Stimulated activated CD8-positive, alpha-beta memory T cell treated with anti-CD3 and anti-CD28 coated beads, Interleukin-7, amount 100 ng/mL, for 48 hours (primary cell): ENCODE measurements around the gene C12orf76.
A peak's percentile ranks its signal among the peaks of the same experiment; 100 is the strongest.
"Not testable (repeated sequence)": the region's sequence is repeated elsewhere in the genome, so short reads cannot be mapped to it uniquely, and the experiment has no call there.

ENCODE experiments used
- DNase-seq, 2 donors: peaks; one replicate each; pipeline ENCODE4 v3.0.0-alpha.2; 2020; ENCODE audit warnings: low read depth in 1 of 2; ENCODE audit errors: extremely low read depth in 1 of 2

C12orf76 gene, protein sequence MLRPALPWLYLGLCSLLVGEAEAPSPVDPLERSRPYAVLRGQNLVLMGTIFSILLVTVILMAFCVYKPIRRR

DNA sequence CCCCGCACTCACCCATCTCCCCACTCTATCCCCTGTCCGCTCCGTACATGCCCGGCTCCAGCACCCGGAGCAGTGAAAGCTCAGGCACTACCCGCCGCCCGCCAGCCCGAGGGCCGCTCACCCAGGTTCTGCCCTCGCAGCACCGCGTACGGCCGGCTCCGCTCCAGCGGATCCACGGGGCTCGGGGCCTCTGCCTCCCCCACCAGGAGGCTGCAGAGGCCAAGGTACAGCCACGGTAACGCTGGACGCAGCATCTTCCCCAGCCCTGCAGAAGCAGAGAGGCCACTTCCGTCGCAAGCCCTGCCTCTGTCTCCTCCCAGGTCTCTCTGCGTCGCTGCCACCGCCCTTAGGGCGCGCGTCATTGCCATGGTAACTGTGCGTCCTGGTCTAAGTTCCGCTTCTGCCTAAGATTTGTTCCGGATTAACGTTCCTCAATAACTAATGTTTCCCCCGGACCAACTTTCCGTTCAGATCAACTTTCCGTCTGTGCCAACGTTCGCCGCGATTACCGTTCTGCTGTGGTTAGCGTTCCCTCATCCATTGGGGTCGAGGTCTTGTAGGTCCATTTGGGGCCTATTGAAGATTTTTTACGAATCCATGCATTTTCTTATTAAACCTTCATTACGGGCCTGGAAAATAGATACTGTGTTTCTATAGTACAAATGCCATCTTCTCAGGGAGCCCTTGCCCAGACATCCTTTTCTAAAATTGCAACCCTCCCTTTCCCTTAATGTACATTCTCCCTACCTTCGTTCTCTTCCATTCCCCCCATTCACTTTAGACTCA is at the start of gene C12orf76:
Gene C12orf76 (minus strand): TSS at position 281 of the 786 bp plus-strand sequence. CDS start 27 bp downstream, at position 254.
- peak; percentile 75 to 91 for DNase-seq

DNA sequence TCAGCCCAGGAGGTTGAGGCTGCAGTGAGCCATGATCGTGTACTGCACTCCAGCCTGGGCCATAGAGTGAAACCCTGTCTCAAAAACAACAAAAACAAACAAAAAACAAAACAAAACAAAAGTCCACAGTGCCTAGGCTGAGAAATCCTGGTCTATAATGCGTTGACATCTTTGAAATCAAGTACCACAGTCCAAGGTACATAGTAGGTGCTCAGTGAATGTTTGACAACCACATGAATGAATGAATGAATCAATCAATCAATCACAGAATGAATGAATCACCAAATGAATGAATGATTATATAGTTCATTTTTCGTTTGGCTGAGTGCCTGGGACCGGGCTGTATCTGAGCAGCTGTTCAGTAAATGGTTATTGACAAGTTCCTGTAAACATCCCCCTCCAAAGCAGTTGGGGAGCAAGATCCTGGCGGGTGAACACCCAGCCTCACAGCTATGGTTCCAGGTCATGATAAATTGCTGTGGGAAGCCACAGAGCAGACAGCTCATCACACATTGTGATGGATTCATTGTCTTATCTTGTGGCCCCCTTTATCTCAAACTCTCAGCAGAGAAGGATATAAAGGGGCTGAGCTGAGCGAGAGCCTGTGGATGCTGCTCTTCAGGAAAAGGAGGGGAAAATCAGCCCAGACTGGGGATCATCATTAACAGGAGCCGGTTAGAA is 45.4 kb upstream of the C12orf76 start:
- no peak for DNase-seq

DNA sequence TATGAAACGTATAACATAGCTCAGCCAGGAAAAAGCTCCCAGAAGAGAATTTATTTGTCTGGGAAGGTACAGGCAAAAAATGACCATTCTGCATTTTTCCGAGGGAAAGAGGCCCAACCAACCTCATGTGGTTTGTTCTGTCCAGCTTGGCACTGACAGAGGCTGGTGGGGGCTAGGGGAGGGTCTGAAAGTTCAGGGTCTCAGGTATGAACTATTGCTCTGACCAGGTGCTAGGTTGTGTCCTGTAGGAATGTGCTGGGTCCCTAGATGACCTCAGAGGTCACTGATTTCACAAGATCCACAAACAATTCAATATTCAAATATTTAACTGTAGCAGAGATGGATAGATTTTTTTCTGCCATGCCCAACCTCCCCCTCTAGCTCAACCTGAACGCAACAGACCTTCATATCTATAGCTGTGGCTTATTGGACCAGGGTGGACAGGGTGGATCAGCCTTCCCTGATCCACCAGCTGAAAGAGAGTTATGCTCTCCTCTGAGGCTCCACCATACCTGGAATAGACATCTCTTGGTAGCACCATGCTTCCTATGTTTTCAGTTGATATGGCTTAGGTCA is 42.9 kb upstream of the C12orf76 start:
- no peak for DNase-seq

DNA sequence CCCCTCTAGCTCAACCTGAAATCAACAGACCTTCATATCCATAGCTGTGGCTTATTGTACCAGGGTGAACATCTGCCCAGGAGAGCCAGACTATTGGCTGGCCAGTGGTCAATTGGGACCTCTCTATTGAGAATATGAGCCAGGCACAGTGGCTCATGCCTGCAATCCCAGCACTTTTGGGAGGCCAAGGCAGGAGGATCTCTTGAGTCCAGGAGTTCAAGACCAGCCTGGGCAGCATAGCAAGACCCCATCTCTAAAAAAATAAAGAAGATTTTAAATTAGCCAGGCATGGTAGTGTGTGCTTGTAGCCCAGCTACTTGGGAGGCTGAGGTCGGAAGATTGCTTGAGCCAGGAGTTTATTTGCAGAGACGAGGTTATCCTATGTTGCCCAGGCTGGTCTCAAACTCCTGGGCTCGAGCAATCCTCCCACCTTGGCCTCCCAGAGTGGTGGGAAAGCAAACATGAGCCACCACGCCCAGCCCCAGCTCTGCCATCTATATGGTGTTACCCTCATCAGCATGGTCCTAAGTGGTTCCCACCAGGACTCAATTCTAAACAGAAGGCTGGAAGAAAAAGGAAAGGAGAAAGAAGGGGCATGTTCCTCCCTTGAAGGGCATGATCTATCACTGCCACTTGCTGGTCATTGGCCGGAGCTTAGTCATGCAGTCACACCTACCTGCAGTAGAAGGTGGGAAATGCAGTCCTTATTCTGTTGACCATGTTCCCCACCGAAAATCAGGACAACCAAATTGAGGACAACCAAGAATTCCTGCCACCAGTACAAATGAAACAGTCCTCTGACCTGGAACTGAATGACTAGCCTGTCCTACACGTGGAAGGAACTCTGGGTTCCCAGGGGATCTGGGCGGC is 42.2 kb upstream of the C12orf76 start:
- DNase-seq, result no peak

DNA sequence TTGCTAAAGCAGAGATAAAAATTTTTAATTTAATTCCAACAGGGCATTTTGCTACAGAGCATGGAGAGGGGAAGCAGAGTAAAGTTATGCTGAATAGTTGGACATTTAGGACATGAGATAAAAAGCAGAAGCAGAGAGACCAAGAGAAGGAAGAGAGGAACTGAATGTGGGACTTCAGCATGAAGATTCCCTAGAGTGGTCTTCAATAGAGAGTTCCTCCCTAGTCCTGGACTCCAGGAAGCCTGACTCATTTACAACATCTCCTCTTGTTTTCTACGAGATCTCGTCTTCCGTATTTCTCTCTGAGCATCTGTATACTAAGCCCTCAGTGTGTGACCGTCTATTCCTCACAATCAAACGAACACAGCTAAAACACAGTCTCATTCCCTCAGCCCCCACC is 40.6 kb upstream of the C12orf76 start:
- no peak for DNase-seq

DNA sequence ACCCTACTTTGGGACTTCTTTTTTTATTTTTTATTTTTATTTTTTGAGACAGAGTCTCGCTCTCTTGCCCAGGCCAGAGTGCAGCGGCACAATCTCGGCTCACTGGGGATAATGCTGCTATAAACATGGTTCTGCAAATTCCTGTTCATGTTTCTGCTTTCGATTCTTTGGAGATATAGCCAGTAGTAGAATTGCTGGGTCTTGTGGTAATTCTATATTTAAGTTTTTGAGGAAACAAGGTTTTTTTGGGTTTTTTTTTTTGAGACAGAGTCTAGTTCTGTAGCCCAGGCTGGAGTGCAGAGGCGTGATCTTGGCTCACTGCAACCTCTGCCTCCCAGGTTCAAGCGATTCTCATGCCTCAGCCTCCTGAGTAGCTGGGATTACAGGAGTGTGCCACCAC is 39.9 kb upstream of the C12orf76 start:
- DNase-seq, result not testable (repeated sequence)

DNA sequence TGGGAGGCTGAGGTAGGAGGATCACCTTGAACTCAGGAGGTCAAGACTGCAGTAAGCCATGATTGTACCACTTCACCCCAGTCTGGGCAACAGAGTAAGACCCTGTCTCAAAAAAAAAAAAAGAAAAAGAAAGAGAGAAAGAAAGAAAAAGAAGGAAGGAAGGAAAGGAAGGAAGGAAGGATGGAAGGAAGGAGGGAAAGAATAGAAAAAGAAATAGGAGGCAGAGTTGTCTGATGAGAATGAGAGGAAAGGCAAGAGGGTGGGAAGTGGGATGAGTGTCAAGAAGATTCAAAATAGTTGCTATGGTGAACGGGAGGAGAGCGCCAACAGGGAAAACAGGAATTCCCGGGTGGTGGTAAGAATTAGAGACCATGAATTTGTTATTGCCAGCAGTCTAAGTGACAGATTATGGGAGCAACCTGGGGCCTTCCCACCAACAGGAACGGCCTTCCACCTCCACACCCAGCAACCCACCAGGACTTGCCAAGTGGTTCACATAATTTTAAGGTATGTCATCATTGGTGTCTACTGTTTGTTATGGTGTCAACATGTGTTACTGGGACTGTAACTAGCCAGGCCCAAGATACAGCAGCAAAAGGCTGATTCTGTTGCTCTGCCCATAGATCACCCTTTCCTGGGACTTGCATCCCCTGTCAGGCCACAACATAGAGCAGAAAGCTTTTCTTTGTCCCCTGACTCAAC is 36.1 kb upstream of the C12orf76 start:
- no peak for DNase-seq

DNA sequence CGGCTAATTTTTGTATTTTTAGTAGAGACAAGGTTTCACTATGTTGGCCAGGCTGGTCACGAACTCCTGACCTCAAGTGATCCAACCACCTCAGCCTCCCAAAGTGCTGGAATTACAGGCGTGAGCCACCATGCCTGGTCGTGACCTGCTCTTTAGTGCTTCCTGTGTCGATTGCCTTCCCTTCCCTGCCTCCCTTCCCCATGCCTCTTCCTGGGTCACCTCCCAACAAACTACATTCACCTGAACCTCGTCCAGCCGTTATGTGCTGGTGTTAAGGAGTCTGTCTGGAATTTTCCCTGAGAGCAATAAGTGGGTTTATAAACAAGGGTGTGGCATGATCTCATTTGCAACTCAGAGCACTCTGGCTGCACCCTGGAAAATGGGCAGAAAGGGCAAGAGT is 32.1 kb upstream of the C12orf76 start:
- no peak for DNase-seq

DNA sequence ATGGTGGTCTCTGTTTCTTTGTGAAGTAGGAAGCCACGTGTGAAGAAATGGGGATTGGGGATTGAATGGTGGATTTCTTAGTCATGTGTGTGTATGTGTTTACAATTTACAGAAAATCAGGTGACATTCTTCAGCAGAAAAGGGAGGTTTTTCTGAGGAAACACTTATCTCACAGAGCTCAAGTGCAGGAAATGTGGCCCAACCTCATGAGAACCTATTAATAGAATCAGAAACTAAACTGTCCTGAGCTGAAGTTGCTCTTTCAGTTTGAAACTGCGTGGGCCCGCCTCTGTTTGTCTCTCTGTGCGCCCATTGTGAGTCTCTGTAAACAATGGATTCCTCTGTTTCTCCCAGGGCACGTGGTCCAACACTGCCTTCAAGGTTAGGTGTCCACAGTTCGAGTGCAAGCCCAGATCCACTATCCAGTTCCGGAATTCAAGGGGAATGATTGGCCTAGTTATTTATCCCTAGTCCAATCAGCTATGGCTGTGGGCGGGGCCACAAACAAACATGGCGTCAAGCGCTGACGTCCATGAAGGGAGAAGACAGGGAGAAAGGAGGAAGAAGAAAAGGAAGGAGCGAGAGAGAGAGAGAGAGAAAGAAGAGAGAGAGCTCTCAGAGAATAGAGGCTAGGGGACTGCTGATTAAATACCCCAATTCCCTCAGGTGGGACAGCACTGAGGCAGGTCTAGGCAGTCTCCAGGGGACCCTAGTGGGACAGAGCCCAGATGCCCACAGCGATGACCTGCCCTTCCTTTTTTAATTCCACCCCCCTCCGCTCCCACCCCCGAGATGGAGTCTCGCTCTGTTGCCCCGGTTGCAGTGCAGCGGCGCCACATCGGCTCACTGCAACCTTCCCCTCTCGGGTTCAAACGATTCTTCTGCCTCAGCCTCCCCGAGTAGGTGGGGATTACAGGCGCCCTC is 31.4 kb upstream of the C12orf76 start:
- DNase-seq, result peak in 1 of 2 donors; percentile 63

DNA sequence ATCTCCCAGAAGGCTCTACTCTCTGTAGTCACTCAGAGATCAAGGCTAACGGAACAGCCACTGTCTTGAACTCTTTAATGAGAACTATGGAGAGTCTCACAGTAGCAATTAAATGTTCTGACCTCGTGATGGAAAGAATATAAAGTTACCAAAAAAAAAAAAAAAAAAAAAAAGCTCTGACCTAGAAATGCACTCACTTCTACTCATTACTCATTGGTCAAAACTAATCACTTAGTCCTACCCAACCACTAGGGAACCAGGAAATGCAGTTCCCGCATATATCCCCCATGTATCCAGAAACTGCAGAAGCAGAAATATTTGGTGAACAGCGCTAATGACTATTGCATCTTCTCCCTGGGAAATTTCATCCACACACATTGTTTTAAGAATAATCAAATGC is 29.5 kb upstream of the C12orf76 start:
- no peak for DNase-seq

DNA sequence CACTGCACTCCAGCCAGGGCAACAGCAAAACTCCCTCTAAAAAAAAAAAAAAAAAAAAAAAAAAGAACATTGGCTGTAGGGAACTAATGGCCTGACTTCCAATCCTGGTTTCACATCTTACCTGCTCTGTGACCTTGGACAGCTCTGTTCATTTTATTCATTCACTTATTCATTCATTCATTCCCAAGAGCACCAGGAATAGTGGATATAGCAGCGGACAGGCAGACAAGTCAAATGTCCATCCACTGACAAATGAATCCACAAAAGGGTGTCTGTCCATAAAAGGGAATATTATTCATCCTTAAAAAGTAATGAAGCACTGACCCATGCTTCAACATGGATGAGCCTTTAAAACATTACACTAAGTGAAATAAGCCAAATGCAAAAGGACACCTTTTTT is 27.6 kb upstream of the C12orf76 start:
- DNase-seq, result no peak

DNA sequence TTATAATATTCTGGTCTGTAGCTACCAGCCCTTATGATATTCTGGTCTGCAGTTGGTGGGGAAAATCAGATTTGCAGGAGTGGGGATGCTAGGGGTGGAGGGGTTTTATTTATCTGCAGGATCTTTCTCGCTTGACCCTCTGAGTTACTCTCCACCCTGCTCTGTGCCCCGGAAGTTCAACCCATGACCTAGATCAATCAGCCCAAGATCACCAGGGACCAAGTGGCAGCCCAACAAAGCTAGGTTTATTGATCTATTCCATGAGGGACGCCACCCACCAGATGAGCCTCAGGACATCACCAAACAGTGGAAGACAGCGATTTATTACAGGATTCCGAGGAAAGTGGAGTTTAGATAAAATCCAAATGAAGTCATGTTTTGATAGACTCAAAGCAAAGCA is 25.8 kb upstream of the C12orf76 start:
- no peak for DNase-seq

DNA sequence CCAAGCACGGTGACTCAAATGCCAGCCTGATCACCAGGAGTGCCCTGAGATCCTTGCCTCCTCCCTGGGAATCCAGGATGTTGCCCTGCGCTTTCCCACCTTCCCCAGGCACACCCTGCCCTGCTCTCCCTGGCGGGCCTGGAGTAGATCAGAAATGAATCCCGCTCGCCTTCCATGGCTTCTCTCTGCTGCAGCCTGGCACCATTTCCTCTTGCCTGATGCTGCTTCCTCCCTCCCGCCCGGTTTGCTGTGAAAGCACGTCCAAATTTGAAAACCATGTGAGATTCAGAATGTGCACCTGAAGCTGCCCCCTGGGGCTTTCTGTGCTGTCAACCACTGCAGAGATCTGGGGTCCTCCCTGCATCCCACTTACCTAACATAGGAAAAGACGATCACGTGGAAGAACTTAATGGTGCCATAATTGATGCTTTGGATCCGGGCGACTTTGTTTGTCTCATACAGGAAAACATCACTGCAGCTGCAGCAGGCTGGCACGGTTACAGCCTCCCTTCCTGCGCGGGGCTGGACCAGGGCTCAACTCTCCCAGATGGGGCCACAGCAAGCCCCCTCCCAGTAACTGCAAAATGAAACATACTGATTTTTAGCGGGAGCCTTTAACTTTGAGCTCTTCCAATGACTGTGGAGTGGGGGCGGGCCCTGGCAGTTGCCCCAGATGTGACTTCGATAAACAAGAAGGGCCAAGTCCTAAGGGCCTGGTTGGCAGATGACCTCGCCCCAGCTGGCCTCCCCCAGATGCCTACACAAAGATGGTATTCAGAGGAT is 24.9 kb upstream of the C12orf76 start:
- no peak for DNase-seq

DNA sequence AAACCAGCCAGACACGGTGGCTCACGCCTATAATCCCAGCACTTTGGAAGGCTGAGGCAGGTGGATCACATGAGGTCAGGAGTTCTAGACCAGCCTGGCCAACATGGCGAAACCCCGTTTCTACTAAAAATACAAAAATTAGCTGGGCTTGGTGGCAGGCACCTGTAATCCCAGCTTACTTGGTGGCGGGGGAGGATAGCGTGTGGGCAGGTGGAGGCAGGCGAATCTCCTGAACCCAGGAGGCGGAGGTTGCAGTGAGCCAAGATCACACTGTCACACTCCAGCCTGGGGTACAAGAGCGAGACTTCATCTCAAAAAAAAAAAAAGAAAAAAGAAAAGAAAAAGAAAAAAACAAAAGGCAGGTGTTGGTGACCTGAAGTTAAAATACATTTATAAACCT is 24.3 kb upstream of the C12orf76 start:
- not testable (repeated sequence) for DNase-seq

DNA sequence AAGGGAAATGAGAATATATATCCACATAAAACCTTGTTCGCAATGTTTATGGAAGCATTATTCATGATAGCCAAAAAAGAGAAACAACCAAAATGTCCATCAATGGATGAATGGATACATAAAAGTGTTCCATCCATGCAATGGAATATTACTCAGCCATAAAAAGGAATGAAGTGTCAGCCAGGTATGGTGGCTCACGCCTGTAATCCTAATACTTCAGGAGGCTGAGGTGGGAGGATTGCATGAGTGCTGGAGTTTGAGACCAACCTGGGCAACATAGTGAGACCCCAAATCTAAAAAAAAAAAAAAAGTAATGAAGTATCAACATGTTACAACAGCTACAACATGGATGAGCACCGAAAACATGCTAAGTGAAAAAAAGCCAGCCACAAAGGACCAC is 23.6 kb upstream of the C12orf76 start:
- DNase-seq, result no peak

DNA sequence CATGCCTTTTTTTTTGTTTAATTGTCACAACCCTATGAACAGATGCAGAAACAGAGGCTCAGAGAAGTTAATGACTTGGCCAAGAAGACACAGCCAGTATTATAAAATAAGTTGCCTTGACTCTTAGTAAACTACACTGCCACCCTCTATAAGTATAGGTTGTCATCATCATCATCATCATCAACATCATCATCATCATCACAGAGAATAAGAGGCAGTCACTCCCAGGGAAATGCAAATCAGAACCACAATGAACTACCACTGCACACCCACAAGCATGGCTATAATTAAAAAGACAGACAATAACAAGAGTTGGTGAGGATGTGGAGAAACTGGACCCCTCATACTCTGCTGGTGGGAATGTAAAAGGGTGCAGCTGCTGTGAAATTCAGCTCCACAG is 23.2 kb upstream of the C12orf76 start:
- DNase-seq, result no peak

DNA sequence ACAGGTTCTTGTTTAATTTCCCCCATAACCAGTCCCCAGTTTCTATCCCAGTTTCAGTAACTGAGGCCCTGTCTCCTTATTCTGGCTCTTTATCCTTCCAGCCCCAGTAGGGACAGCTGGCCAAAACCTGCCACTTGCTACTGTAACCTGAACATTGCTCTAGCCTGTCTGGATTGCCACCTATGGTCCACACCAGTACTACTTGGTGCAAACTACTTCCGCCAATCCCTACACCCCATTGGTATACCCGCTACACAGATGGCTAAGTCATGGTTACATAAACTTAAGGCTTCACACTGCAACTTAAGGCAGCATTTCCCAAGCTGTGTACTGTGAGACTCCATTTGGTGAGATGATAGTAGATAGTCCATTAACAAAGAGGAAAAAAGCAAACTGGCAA is 20.3 kb upstream of the C12orf76 start:
- no peak for DNase-seq

DNA sequence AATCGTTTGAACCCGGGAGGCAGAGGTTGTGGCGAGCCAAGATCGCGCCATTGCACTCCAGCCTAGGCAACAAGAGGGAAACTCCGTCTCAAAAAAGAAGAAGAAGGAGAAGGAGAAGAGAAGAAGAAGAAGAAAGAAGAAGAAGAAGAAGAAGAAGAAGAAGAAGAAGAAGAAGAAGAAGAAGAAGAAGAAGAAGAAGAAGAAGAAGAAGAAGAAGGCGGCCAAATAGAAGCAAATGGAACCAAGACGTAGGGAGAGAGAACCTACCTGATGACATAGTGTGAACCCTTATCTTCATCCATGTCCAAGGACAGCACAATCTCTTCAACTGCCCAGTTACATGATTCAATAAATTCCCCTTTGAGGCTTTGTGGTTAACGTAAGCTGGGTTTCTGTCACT is 19.8 kb upstream of the C12orf76 start:
- DNase-seq, result not testable (repeated sequence)

DNA sequence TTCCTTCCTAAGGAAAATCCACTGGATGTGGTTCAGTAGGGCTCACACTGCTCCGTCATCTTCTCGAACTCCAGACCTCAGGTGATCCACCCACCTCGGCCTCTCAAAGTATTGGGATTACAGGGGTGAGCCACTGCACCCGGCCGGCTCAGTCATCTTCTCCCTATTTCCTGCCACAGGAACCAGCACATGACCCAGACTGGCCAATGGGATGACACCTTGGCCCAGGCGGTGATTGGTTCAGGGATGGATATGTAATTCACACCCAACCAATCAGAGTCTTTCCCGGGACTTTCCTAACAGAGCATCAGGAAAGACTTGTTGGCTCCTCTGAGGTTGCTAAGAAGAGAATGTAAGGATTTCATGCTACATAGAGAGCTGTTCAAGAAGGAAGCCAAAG is 19.2 kb upstream of the C12orf76 start:
- no peak for DNase-seq
